NCI-H2107 treated with DMSO at 0.1 percent for 48 hours (cell line): ENCODE results near the gene RGPD8.
"Not testable (repeated sequence)": the region's sequence is repeated elsewhere in the genome, so short reads cannot be mapped to it uniquely, and the experiment has no call there.

Experiments used
- DNase-seq: peaks from one replicate; lab custom pipeline; 2025; ENCODE audit not compliant: unreplicated experiment; lab: John Stamatoyannopoulos, UW

RGPD8 gene

GRCh38 chr2:112435716-112436431, 2.4 kb upstream of the RGPD8 start:
- DNase-seq = not testable (repeated sequence)

GRCh38 chr2:112434890-112435715, 1.7 kb upstream of the RGPD8 start:
- DNase-seq = not testable (repeated sequence)

- no peak for DNase-seq
Observed at GRCh38 chr2:112433932-112434730, 686 bp upstream of the RGPD8 start.

DNA sequence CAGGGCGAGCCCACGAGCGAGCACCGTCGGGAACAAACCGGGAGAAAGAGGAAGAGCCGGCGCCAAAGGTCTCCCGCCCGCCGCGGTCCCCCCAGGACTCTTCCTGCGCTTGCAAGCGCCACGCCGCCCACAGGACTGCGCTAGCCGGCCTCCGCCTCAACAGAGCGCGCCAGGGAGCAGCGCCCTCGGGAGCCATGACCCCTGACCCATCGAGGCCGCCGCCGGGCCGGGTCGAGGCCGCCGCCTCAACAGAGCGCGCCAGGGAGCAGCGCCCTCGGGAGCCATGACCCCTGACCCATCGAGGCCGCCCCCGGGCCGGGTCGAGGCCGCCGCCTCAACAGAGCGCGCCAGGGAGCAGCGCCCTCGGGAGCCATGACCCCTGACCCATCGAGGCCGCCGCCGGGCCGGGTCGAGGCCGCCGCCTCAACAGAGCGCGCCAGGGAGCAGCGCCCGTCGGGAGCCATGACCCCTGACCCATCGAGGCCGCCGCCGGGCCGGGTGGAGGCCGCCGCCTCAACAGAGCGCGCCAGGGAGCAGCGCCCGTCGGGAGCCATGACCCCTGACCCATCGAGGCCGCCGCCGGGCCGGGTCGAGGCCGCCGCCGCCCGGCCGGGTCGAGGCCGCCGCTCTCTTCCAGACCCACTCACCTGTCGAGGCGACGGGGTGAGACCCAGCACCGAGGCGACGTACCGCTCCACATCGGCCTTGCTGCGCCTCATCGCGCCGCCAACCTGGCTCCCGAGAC, 538 bp downstream of the RGPD8 start:
- not testable (repeated sequence) for DNase-seq

DNA sequence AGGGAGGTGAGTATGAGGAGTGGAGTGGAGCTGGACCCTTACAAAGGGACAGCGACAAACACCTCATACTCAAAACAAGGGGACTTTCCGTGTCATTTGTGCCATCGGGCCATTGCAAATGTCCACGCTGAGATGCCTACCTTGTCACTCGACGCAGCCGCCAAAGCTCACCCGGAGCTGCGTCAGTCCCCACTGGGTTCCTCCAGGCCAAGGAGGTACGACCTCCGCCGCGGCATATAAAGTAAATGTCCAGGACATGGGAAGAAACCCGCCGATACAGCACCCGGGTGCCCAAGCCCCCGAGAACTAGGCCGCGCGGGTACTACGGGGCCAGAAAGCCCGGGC, 1.1 kb downstream of the RGPD8 start:
- DNase-seq = not testable (repeated sequence)

DNA sequence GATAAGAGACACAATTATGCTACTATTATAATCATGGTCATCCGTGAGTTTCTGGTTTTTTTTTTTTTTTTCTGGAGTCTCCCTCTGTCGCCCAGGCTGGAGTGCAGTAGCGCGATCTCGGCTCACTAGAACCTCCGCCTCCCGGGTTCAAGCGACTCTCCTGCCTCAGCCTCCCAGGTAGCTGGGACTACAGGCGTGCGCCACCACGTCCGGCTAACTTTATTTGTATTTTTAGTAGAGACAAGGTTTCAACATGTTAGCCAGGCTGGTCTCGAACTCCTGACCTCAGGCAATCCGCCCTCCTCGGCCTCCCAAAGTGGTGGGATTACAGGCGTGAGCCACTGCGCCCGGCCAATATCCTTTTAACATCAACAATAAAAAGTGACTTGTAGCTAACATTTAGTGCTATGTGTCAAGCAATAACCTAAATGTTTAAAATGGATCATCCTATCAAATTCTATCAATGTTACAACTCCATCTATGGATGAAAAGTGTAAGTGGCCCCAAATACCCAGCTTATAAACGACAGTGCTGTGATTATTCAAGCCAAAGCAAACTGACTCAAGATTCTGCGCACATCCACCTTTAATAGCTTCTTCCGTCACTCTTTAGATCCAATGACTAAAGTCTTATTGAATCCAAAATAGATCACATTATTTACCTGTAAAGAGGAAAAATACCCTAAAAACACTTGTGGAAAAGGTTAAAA, 1.7 kb downstream of the RGPD8 start:
- not testable (repeated sequence) for DNase-seq

- not testable (repeated sequence) for DNase-seq
Observed at GRCh38 chr2:112424553-112424952, 8.9 kb downstream of the RGPD8 start.

- not testable (repeated sequence) for DNase-seq
Observed at GRCh38 chr2:112416860-112417259, 16.6 kb downstream of the RGPD8 start.

DNA sequence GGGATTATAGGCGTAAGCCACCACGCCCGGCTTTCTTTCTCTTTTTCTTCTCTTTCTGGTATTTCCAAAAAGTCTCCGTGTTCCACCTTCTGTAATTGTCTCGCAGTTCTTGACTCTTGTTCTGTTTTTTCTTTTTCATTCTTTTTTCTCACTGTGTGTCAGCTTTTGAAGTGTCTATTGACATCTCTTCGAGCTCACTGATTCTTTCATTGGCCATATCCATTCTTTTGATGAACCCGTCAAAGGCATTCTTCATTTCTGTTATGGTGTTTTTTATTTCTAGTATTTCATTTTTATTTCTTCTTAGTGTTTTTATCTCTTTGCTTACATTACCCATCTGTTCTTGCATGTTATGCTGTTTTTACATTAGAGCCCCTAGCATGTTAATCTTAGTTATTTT, 73.4 kb downstream of the RGPD8 start:
- not testable (repeated sequence) for DNase-seq

DNA sequence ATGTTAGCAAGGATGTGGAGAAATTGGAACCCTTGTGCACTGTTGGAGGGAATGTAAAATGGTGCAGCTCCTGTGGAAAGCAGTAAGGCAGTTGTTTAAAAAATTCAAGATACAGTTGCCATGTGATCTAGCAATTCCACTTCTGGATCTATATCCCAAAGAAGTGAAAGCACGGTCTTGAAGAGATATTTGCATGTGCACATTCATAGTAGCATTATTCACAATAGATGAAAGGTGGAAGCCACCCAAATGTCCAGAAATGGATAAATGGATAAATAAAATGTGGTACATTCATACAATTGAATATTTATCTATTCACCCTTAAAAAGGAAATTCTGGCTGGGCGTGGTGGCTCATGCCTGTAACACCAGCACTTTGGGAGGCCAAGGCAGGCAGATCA, 79.1 kb downstream of the RGPD8 start:
- not testable (repeated sequence) for DNase-seq

- DNase-seq = not testable (repeated sequence)
Observed at GRCh38 chr2:112352809-112353603, 80.4 kb downstream of the RGPD8 start.

- not testable (repeated sequence) for DNase-seq
Observed at GRCh38 chr2:112352292-112352691, 81.2 kb downstream of the RGPD8 start.

DNA sequence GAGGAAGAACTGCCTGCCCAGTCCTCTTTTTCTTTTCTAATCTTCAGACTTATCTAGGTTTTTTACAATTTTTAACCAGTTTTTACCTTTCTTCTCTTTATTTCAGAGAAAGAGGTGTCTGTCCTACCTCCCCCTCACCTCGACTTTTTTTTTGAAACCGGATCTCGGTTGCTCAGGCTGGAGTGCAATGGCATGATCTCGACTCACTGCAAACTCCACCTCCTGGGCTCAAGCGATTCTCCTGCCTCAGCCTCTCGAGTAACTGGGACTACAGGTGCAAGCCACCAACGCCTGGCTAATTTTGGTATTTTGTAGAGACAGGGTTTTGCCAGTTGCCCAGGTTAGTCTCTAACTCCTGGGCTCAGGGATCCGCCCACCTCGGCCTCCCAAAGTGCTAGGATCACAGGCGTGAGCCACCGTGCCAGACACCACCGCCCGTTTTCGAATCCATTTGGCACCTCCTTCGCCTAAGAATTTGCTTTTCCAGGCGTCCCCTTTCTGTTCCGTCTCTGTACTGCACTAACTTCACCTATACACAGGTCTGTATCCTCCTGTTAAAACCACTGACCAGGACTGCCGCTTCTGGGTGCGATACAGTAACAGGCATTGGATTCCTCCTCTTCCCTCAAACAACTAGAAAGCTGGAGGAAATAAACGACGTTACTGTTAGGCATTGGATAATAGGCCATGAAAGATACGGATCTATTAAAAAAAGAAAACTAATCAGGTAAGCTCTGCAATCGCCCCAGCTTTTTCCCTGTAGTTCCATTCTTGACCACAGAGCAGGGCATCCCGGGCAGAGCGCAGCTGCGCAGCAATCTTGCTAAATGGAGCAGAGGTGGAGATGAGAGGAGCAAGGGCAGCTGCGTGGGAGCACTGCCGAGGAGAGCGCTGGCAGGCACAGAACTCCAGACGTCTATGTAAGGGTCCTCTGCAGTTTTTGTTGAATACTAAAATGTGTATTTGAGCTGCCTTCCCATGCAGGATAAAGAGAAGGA, 88.1 kb downstream of the RGPD8 start:
- no peak for DNase-seq

- no peak for DNase-seq
Observed at GRCh38 chr2:112343827-112344585, 89.4 kb downstream of the RGPD8 start.

DNA sequence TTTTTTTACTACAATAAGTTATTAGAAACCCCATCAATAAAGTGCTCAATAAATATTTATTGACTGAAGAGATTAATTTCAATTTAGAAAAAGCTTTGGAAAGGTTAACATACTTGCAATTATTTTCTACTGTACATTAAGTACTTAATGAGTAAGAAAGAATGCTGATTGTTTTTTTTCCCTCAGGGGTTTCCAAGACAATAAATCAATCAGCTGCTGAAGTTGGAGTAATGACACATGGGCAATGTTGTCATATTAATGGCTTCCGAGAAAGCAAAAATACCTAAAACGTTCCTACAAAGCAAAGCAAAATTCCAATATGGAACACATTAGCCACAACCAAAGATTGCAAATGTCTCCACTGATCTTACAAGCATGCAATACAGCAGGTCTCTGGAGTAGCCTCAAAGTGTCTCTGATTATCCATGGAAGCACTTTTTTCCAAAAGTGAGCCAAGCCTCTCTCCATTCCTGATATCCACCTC, 91.3 kb downstream of the RGPD8 start:
- no peak for DNase-seq

- DNase-seq = no peak
Observed at GRCh38 chr2:112340475-112341267, 92.8 kb downstream of the RGPD8 start.
